Activated CD4-positive, alpha-beta T cell treated with anti-CD3 and anti-CD28 coated beads, Interleukin-2, amount 50 U/mL, for 4 hours (primary cell): ENCODE data around the gene POLD4.
A peak's percentile ranks its signal among the peaks of the same experiment; 100 is the strongest.

Experiments used
- DNase-seq, 2 experiments: peaks; one replicate each; pipeline ENCODE4 v3.0.0-alpha.2; 2020

POLD4 gene

DNA sequence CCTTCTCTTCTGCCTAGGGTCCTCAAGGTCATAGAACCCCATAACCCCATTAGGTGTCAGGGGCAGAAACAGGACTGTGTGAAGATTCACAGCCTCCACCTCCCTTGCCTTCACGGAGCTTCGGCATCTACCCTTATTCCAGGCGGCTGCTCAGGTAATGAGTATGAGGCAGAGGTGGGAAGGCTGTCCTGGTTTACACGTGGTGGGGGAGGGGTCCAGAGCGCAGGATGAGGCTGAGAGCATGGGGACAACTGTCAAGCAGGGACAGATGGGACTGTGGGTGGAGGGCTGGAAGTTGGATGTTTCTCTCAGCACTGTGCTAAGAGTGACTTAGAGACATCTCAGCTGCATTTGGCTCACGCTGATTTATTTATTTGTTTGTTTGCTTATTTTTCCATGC is 34.2 kb upstream of the POLD4 start:
- no peak for DNase-seq

DNA sequence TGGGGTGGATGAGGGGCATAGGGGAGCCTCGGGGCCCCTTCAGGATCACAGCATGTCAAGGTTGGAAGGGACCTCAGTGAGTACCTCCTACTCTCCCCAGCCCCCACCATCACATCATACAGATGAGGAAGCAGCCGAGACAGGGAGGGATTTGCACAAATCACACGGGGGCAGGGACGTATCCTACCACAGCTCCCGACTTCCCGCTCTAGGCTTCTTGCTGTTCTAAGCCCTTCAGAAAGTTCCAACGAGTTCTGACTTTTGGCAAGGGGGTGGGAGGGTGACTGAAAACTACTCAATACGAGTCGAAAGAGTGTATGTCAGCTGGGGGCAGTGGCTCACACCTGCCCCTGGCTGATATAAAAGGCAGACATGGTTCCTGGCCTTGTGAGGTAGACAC is 33.7 kb upstream of the POLD4 start:
- DNase-seq = no peak

DNA sequence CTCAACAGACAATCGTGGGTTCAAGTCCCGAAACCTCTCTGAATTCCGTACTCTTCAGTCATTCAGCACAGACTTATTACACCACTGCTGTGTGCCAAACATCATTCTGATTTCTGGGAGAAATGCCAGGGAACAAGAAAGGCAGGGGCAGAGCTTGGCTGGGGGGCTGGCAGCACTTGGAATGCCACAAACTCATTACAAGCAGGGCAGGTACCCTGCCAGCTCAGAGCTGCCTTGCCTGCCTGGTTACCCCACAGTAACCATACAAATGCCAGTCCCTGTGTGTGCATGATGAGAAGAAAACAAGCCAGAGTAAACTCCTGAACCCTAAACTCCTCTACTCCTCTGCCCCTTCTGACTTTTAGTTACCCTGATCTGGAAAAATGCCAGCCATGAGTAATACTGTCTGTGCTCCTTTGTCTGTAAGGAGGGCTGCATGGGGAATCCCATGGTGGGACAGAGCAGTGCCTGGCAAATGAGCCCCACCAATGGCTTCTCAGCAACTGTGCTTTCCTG is 31.6 kb upstream of the POLD4 start:
- no peak for DNase-seq

DNA sequence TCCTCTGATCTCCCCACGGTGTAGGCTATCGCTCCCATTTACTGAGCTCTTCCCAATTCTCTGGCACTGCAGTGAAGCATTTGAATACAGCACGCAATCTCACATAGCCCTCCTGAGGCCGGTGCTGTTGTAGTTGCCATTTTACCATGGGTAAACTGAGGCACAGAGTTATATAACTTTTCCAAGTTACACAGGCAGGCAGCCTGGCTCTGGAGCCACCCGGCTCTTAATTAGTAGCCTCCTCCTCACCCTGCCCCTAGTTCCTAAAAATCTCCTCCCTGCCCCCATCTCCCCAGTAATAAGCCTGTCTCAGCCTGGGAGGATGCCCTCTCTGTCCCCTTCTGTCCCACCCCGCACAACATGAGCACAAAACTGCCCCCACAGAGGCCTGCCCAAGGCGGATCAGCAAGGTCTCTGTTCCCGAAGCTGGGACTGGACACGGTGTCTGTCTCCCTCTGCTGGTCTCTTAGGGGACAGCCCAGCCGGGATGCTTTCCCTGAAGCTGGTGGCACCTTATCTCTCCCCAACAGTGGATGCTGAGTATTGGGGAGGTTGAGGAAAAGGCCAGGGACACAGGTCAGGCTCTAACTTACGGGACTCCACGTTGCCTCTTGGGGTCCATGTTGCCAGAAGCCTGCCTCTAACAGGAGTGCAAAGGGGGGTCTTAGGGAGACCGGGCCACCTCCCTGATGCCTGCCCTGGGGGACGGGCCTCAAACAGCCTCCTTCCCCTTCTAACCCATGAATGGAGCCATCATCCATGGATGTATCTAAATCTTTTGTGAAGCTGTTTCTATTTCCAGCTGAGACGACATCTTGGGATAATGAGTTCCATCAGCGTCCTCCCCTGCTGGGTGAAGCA is 29.2 kb upstream of the POLD4 start:
- peak; percentile 78 to 81 for DNase-seq

DNA sequence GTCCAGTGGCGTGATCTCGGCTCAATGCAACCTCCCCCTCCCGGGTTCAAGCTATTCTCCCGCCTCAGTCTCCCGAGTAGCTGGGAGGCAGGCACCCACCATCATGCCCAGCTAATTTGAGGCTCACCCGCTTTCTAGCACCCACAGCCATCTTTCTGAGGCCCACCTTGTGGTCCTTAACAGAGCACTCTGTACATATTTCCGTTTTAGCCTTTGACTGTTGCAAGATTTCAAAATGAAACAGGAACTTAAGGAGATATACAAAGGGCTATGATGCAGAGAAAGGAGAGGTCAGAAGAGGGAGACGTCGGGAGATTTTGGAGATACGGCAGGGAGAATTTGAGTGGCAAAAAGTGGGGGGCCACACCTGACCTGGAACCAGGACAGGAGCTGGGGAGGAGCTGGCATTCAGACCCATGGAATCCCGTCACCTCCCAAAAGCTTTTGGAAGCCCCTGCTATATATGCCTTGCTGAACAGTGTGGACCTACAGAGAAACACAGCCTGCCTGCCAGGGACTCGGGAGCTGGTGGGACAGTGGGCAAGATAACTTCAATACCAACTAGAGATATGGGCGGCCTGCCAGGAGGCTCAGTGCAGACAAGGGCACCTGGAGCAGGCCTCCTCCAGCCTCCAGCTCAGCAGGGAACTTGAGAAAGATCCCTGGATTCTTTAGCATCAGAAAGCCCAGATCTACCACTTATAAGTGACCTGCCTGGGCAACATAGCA is 28.1 kb upstream of the POLD4 start:
- no peak for DNase-seq

DNA sequence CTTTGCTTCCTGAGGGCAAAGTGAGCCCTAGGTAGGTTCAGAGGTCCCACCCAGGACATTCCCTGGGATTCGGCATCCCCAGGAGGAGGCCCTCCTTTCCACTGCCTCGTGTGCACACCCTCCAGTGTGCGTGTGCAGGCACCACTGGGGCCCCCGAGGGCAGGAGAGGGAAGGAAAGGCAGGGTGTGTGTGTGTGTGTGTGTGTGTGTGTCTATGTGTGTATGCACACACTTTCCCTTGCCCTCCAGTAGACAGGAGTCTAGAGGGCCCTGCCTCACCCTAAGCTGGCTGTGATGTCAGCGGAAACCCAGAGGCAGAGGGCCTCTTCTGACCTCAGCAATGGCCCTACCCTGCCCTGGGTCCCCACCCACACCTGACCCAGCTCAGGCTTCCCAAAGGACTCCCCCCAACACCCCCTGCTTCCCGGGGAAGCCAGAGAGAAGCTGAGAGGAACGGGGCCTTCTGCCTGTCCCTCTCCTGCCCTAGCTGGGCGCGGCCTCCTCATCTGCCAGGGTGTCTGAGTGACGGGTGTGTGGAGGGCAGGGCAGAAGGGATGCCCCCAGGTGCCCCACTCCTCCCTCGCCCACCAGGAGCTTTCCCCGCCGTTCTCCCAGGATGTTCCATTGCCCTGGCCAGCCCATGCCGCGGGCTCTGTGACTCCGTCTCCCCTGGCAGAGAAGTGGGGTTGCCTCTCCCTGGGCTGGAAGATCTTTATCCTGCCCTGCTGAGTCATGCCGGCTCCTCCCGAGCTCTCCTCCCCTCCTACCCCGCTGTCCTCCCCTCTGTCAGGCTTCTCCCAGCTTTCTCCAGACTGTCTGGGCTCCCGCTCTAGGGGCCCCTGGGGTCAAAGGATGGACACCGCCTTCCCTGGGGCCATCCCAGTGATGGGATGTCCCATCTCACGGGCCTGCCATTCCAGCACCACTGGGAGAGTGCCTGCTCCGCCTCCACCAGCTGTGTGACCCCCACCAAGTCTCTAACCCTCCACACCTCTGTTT is 26.0 kb upstream of the POLD4 start:
- DNase-seq = no peak

DNA sequence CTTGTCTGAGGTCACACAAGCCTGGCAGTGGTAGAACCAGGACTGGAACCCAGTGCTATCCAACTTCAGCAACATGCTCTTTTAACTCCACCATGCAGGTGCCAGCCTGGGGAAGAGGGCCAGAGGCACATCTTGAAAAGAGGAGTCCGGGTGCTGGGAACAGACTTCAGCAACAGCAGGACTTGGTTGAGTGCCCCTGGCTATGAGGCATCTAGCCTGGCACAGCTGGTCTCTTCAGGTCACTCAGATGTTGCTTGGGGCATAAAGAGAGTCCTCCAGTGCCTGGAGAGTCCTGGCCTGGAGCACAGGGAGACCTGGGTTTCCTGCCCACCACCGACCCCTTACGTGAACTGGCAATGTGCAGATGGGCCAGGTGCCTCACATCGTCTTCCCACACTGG is 25.2 kb upstream of the POLD4 start:
- no peak for DNase-seq

DNA sequence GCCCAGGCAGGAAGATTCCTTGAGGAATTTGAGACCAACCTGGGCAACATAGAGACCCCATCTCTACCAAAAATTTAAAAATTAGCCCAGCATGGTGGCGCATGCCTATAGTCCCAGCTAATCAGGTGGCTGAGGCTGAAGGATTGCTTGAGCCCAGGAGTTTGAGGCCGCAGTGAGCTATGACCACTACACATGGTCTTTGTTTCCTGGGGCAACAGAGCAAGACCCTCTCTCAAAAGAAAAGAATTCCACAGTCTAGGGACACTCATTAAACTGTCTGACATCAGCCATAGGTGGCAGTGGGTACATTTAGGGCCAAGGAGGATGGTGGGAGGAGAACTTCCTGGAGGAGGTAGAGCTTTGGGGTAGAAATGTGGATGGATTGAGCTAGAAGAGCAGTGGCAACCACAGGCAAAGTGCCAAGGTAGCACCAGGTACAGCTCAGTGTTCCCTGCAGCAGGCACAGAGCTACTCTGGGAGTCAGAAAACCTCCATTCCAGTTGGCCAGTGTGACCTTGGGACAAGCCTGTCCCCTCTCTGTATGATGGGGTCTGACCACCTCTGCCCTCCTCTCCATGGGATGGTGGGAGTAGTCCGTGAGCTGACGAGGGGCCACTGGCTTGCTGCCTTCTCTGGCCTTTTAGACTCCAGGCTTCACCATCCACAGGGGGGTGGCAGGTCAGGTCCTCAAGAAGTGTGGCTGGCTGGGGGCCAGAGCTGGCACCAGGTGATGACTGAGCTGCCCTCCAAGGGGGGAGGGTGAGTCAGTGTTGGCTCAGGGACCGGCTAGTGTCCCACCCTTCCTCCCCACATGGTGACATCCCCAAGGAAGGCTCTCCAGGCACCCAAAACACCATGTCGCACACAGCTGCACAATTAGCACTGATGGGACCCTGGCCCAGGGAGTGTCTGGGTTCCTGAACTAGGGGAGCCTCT is 23.8 kb upstream of the POLD4 start:
- no peak for DNase-seq

DNA sequence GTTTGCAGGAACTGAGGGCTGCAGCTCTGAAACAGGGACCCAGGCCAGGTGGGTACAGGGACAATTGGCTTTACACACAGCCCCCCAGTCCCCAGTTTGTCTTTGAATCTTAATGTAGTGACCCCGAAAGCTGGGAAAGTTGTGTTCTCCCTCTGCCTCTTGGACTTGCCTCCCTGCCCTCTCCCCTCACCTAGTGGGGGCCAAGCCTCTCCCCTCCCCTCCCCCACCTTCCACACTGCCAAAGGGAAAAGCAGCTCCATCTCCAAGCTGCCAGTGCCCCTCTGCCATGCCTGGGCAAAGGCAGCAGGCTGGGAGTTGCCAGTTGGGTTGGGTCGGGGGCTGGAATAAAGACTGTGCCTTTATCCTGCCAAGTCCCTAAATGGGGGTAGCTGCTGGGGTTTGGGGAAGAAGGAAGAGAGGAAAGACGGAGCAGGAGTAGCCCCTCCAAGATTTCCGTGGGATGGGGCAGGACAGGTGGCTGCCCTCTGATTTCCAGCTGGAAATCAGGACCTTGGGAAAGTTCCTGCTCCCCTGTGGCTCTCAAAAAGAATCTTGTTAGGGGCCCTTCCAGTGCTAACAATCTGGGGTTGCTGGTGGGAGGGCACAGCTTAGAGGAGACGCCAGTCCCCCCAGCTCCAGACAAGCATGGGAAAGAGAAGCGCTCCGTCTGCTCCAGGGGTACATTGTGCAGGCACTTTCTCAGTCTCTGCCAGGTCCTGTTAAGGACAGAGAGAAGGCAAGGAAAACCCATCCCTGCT is 22.9 kb upstream of the POLD4 start:
- DNase-seq = no peak

DNA sequence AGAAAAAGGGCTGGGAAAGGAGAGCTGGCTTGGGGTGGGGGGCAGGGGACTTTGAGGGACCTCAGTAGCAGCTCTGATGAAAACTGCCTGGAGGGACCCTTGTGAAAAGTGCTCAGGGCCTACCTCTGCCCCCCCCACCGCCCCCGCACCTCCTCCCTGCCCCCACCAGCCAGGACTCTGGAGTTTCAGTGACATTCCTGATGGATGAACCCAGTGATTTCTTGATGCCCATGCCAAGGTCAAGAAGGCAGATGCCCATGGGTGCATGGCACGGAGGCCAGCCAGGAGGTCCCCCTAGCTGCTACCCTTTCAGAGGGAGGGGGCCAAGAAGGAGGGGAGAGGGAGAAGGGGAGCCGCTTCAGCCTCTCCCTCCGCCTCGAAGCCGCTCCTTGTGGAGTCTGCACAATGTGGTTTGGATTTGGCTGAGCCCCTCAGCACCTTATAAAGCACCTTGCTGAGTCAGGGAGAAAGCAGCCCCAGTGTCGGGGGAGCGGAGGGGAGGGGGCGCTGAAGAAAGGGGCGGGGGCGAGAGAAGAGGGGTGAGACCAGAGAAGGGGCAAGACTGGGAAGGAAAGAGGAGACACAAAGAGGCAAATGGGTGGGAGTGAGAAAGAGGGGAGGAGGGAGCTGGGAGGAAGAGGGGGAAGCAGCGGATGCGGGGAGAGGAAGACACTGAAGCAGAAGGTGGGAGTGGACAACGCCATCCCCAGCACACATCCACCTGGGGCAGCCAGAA is 22.1 kb upstream of the POLD4 start:
- DNase-seq = no peak

DNA sequence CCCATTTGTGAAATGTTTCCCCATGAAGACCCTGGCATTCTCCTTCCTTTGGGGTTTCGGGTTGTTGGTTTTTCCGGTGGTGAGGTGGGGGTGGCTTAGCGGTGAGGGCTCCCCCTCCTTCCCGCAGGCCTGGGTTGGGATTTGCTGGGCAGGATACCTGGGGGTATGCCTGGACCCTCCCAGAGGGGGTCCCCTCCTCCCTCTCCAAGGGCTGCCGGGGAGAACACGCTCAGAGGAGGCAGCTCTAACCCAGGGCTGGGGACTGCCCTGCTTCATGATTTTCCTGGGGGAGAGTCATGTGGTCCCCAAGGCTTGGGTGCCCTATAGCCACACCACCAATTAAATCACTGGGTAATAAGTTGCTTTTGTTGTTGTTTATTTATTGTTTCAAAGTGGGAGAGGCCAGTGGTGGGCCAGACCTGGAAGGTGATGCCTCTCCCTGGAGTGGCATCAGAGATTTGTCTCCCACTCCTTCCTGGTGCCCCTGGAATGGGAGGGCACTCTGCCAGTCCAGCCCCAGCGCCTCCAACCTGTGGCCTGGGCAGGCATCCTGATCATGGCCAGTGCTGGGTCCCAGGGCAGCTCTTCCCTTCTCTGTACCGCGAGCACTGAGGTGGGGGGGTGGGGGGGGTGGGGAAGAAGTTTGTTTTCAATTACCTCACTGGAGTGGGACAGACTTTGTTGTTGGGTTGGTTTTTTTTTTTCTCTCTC is 21.4 kb upstream of the POLD4 start:
- no peak for DNase-seq

DNA sequence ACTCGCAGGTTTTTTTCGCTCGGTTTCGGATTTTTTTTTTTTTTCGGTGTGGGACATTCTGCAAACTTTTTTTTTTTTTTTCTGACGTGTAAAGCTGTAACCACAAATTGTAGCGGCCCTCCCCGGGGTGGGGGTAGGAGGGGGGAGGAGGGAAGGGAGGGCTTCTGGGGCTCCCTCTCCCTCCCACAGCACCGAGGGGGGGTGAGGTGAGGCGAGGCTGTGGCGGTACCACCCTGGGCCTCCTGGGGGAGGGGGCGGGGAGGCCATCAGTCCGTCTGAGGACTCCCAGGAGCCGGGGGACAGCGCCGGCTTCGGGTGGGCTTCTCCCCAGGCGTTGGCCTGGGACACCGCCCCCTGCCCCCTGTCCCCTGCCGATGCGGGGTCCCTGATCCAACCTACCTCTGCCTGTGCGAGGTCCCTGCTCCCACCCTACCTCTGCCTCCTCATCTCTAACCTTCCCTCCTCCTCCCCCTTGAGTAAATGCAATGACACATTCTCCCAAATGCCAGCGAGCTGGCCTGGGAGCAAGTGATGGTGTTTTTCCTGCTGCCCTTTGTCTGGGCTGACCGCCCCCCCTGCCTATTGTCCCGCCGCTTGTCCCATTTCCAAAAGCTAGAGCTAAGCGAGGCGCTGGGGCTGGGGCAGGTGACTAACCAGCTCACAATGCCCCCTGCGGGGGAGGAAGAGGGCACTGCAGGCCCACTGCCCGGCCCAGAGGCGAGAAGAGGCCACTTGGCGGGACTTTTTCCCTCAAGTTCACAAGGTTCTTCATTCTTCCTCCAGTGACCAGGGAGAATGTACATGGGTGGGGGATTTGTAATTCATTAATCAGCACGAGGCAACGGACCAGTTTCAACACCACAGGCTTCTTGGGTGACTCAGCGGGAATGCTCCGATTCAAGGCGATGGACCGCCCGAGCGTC is 20.6 kb upstream of the POLD4 start:
- DNase-seq = peak; percentile 66 to 72

DNA sequence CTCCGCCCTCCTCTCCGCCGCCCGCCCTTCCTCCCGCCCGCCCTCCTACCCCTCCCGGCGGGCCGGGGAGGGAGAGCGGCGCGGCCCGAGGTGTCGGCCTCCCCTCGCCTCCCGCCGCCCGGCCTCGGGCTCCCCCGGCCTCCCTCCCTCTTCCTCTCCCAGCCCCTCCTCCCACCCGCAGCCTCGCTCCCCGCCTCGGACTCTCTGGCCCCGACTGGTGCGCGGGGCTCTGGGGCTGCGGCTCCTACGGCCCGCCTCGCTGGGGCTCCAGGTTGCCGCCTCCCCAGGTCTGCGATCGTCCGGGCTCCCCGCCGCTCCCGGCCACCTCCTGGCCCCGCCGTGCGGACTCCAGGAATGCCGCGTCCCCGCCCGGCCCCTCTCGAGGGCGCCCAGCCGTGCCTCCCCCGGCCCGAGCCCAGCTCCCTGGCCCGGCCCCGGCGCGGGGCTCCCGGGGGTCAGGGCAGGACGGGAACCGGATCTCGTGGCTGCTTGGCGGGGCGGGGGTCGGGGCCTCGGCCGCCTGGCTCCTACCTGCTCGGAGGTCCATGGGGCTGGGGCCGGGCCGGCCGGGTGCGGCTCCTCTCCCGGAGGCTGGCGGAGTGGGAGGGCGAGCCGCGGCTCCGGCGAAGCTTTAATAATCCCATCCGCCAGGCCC is 19.8 kb upstream of the POLD4 start, which contains the start of gene CLCF1:
Gene CLCF1, minus strand, starts transcription at position 606 of the 655 bp plus-strand sequence. Its CDS starts 59 bp downstream, at position 547.
- DNase-seq = no peak

DNA sequence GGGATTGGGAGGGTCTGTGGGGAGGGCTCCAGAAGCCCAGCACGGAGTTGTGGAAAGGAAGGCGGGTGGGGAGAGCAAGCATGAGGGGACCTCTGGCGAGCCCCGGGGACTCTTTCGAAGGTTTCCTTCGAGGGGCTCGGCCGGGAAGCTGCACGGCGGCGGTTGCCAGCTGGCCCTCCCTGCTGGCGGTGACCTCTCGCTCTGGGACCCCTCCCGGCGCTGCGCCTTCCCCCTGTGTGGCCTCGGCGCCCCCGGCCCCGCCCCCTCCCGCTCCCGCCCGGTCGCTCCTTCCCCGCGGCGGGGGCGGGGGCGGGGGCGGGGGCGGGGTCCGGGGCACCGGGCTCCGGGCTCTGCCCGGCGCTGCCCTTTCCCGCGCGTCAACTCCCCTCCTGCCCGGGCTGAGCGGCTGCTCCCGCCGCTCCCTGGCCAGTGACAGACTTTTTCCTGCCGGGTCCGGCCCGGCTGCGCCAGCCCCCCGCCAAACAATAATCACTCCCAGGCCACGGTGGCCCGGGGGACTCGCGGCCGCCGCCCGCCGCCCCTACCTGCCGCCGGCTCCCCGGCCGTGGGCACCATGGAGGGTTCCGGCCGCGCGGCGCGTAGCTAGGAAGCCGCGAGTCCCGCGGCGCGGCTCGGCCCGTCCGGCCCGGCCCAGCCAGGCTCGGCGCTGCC is 19.1 kb upstream of the POLD4 start:
- DNase-seq = no peak

DNA sequence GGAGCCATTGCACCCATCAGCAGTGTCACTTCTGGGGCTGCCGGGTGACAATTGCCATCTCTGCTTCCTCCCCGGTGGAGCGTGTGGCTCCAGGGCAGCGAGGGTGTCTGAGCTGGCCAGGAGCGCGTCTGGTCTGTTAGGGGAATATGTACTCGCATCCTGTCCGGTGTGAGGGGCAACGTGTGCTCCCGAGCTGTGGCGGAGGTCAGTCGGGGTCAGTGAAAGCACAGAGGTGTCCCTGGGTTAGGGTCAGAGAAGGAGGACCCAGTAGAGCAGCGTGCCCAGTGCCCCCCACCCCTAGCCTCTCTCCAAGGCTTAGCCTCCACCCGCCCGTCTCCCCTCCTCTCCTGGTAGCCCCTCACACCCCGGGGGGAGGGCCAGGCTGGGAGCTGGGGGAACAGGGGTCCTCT is 18.6 kb upstream of the POLD4 start:
- no peak for DNase-seq

DNA sequence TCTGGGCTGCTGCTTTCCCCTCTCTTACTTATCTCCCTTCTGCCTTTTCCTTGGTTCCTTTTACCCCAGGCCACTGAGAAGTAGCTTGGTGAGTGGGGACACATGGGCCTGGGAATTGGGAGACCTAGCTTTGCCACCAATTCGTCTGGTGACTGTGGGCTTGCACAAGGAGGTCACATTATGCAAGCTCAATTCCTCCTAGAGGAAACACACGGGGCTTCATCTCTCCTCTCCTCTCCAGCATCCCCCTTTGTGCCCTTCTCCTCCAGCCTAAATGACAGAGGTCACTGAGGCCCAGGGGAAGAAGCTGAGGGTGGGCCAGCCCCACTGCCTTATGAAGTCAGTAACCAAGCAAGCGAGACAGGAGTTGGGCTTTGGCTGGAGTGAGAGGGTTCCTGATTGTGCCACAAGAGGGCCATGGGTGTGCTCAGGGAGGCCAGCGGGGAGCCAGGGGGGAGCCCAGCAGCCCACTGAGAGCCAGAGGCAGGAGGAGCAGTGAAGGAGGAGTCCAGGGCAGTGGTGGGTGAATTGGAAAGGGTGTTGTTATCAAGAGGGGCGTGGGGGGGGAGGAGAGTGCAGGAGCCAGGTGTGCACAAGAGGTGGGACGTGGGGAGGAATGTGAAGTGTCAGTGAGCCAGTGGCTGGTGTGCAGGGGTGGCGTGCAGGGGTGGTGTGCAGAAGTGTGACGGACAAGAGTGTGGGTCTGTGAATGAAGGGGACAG is 18.0 kb upstream of the POLD4 start:
- no peak for DNase-seq
